ENCODE measurements around the gene TNIK. TPM values are rescaled to one million over a fixed set of nuclear protein-coding genes. Genes with fewer than 3 reads are reported as not detected.

Gene TNIK
- total and polyA plus RNA-seq, 2 of the 4 experiments (the other 2 are of a cell fraction) = 3.4 to 6.3 TPM

DNA sequence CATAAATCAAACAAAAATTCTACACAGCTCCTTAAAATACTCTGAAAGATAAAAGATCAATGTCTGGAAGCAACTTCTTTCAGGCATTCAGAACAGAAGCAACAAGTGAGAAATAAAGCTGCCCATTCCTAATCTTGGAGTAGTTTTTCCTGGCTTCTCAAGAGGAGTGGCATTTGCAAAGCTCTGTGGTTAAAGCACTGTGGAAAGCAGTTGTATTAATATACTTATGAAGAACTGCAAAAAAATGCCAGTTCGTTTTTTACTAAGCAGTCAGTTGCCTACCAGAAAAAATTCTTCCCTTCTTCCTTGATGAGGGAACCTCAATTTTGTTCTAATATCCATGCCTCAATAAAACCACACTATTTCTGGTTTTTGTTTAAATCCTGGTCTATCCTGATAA lies 197.8 kb downstream of the TNIK start:
- Histone ChIP-seq H3K36me3 (ENCODE audit: control insufficient read depth, insufficient read depth, low read length) (no peaks in the 10 kb centered on the region), H3K27me3 (ENCODE audit: control insufficient read depth, insufficient read depth, low read length) (no peaks in the 10 kb centered on the region; the same call in 1 of the 2 replicates), H3K79me1 (ENCODE audit: low read depth in 1 of 2, low read length in 2 of 2) (no peaks in the 10 kb centered on the region; a peak in 1 of 4 replicates), H4K5ac (ENCODE audit: low read depth, low read length) (no peak overlapping the region), H3K4me2 (ENCODE audit: low read depth, low read length) (no peak overlapping the region), H2BK120ac (ENCODE audit: low read depth, low read length) (no peak overlapping the region), H4K20me1 (ENCODE audit: insufficient read depth, low read length) (no peaks in the 10 kb centered on the region), H2BK20ac (ENCODE audit: low read depth, low read length) (no peak overlapping the region), H2AK9ac (replicated peaks; ENCODE audit: low read depth, low read length, poor library complexity) (no peak overlapping the region), H3K4me3 (ENCODE audit: insufficient read depth, low read depth, low read length) (no peak overlapping the region), H3K18ac (ENCODE audit: low read depth, low read length) (no peak overlapping the region), H3K9me1 (ENCODE audit: insufficient read depth, low read length) (no peaks in the 10 kb centered on the region), H2AFZ (replicated peaks; ENCODE audit: low read length, poor library complexity) (no peak overlapping the region), H3K23ac (ENCODE audit: low read depth, low read length) (no peak overlapping the region), H3K9ac (ENCODE audit: low read depth, low read length) (no peak overlapping the region), H2BK15ac (ENCODE audit: low read depth, low read length) (no peak overlapping the region), H3K27ac (ENCODE audit: insufficient read depth, low read length) (no peak overlapping the region), H3K4ac (ENCODE audit: low read depth, low read length) (no peak overlapping the region), H3K4me1 (ENCODE audit: control insufficient read depth, insufficient read depth, low read length) (peaks cover 8% of the 10 kb centered on the region), H3K56ac (ENCODE audit: extremely low read depth, insufficient read depth, low read length) (no peak overlapping the region), H2AK5ac (ENCODE audit: low read depth, low read length) (no peak overlapping the region), H3K9me3 (ENCODE audit: control insufficient read depth, insufficient read depth, low read length) (no peaks in the 10 kb centered on the region), H2BK5ac (ENCODE audit: low read depth, low read length, poor library complexity, severe bottlenecking) (no peak overlapping the region), H3K14ac (replicated peaks; ENCODE audit: low read depth, low read length) (no peak overlapping the region), H4K8ac (ENCODE audit: low read depth in 2 of 2, low read length in 2 of 2) (no peak overlapping the region), H4K91ac (ENCODE audit: insufficient read depth, low read depth, low read length) (no peak overlapping the region)
- POLR2A ChIA-PET (ENCODE audit: unreplicated experiment) = no interaction called here
- ATAC-seq (ENCODE audit: low read depth) (peak; percentile 25; the same call in 1 of the 2 replicates), DNase-seq (peak; percentile 43)
- intact Hi-C loops (cut with micrococcal nuclease) (no loop called here), in situ Hi-C loops (cut with MboI; ENCODE audit: low sequenced_read_pairs) (no loop called here), dilution Hi-C loops (cut with HindIII; ENCODE audit: low sequenced_read_pairs, unreplicated experiment) (no loop called here)
- WGBS, 2 experiments (ENCODE audit: extremely low coverage in 2 of 2, insufficient read length in 1 of 2) = no CpG with 5 or more reads among the region's 1 CpG
- TF ChIP-seq, protein P1, sequence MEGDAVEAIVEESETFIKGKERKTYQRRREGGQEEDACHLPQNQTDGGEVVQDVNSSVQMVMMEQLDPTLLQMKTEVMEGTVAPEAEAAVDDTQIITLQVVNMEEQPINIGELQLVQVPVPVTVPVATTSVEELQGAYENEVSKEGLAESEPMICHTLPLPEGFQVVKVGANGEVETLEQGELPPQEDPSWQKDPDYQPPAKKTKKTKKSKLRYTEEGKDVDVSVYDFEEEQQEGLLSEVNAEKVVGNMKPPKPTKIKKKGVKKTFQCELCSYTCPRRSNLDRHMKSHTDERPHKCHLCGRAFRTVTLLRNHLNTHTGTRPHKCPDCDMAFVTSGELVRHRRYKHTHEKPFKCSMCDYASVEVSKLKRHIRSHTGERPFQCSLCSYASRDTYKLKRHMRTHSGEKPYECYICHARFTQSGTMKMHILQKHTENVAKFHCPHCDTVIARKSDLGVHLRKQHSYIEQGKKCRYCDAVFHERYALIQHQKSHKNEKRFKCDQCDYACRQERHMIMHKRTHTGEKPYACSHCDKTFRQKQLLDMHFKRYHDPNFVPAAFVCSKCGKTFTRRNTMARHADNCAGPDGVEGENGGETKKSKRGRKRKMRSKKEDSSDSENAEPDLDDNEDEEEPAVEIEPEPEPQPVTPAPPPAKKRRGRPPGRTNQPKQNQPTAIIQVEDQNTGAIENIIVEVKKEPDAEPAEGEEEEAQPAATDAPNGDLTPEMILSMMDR (conservative IDR thresholded peaks at IDR 0.05; ENCODE audit: low read depth, low read length) = no peak
- TF ChIP-seq FOS (IDR thresholded peaks at IDR 0.05; ENCODE audit: low read depth, low read length) (no peak), NFE2L2 (IDR thresholded peaks at IDR 0.05; ENCODE audit: low read depth, low read length) (no peak), RFX5 (IDR thresholded peaks at IDR 0.05; ENCODE audit: low read depth, low read length) (no peak), RAD21 (IDR thresholded peaks at IDR 0.05; ENCODE audit: low read length) (no peak), RCOR1 (IDR thresholded peaks at IDR 0.05; ENCODE audit: insufficient replicate concordance, low read length) (no peak), CHD1 (IDR thresholded peaks at IDR 0.05; ENCODE audit: low read depth, low read length) (no peak), POLR2A (IDR thresholded peaks at IDR 0.05; ENCODE audit: low read depth, low read length) (no peak), SMC3 (IDR thresholded peaks at IDR 0.05; ENCODE audit: low read depth, low read length) (no peak), MAZ (IDR thresholded peaks at IDR 0.05; ENCODE audit: borderline replicate concordance, low read depth, low read length) (no peak), CEBPB (IDR thresholded peaks at IDR 0.05; ENCODE audit: low read depth, low read length) (no peak), MXI1 (IDR thresholded peaks at IDR 0.05; ENCODE audit: borderline replicate concordance, low read depth, low read length) (no peak), BHLHE40 (IDR thresholded peaks at IDR 0.05; ENCODE audit: low read depth, low read length) (no peak), MAFK (IDR thresholded peaks at IDR 0.05; ENCODE audit: low read depth, low read length) (no peak)
- TF ChIP-seq, protein P2, sequence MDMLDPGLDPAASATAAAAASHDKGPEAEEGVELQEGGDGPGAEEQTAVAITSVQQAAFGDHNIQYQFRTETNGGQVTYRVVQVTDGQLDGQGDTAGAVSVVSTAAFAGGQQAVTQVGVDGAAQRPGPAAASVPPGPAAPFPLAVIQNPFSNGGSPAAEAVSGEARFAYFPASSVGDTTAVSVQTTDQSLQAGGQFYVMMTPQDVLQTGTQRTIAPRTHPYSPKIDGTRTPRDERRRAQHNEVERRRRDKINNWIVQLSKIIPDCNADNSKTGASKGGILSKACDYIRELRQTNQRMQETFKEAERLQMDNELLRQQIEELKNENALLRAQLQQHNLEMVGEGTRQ (IDR thresholded peaks at IDR 0.05; ENCODE audit: low read depth, low read length) = no peak
- TF ChIP-seq, protein P3, sequence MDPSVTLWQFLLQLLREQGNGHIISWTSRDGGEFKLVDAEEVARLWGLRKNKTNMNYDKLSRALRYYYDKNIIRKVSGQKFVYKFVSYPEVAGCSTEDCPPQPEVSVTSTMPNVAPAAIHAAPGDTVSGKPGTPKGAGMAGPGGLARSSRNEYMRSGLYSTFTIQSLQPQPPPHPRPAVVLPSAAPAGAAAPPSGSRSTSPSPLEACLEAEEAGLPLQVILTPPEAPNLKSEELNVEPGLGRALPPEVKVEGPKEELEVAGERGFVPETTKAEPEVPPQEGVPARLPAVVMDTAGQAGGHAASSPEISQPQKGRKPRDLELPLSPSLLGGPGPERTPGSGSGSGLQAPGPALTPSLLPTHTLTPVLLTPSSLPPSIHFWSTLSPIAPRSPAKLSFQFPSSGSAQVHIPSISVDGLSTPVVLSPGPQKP (IDR thresholded peaks at IDR 0.05; ENCODE audit: borderline replicate concordance, low read depth, low read length) = no peak
- no TSS peak for BruUV-seq (replicated peaks)
- CTCF ChIA-PET = no interaction called here

Measured in IMR-90 (cell line).